ENCODE measurements around the gene PRSS22.
A peak's percentile ranks its signal among the peaks of the same experiment; 100 is the strongest.

PRSS22 gene

GRCh38 chr16:2879854-2880508 is 22.0 kb upstream of the PRSS22 start:
- FAIRE-seq = no peak

DNA sequence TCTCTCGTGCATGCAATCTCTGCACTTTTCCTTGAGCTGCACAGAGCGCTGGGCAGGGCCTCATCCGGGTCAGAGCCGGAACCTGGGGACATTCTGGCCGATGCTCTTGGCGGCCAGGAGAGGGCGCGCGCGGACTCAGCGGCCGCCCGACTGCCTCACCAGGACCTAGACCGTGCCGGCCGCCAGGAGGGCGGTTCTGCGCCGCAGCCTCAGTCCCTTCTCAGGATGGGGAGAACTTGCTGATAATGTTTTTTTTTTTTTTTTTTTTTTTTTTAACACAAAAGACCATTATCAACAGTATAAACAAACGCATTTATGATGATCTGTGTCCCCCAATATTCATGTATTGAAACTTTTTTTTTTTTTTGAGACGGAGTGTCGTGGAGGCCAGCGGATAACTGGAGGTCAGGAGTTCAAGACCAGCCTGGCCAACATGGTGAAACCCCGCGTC is 17.0 kb upstream of the PRSS22 start:
- peak; percentile 86 for FAIRE-seq

GRCh38 chr16:2874032-2874911 is 16.3 kb upstream of the PRSS22 start:
- FAIRE-seq = no peak

DNA sequence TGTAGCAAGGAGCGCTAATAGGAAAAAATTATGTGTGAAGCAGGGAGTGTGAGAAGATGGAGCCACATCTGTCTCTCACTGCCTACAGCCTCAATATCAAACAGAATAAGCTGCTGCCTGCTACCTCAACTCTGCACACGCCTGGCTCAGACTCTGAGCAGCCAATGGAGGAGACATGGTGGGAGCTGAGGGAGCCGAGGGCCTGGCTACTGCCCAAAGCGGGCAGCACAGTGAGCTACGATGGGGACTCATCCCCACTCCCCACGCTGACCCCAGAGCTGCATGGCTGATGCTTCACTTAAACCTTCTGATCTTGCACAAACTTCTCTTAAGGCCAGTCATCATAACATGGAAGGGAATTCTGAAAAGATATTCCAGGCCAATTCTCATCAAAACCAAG is 14.0 kb upstream of the PRSS22 start:
- FAIRE-seq = no peak

- peak; percentile 59 for FAIRE-seq
These were observed 10.2 kb upstream of the PRSS22 start for GRCh38 chr16:2867987-2868789.

DNA sequence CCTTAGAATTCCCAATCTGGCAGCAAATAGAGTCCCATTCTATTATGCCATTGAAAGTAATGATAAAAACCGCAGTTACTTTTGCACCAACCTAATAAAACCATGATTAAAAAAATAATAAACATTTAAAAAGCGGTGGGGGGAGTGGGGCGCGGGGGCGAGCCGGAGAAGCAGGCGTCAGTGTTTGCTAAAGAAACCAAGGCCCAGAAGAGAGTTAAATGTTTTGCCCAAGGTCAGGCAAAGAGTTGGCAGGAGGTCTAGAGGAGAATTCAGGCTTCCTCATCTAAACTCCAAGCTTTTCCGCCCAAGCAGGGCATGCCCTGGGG is 9.7 kb upstream of the PRSS22 start:
- FAIRE-seq = no peak

- FAIRE-seq = no peak
These were observed 8.5 kb upstream of the PRSS22 start for GRCh38 chr16:2866431-2866830.

GRCh38 chr16:2865651-2866050 is 7.7 kb upstream of the PRSS22 start:
- FAIRE-seq = no peak

- FAIRE-seq = no peak
These were observed 3.0 kb upstream of the PRSS22 start for GRCh38 chr16:2860826-2861567.

GRCh38 chr16:2859686-2860265 is 1.8 kb upstream of the PRSS22 start:
- no peak for FAIRE-seq

DNA sequence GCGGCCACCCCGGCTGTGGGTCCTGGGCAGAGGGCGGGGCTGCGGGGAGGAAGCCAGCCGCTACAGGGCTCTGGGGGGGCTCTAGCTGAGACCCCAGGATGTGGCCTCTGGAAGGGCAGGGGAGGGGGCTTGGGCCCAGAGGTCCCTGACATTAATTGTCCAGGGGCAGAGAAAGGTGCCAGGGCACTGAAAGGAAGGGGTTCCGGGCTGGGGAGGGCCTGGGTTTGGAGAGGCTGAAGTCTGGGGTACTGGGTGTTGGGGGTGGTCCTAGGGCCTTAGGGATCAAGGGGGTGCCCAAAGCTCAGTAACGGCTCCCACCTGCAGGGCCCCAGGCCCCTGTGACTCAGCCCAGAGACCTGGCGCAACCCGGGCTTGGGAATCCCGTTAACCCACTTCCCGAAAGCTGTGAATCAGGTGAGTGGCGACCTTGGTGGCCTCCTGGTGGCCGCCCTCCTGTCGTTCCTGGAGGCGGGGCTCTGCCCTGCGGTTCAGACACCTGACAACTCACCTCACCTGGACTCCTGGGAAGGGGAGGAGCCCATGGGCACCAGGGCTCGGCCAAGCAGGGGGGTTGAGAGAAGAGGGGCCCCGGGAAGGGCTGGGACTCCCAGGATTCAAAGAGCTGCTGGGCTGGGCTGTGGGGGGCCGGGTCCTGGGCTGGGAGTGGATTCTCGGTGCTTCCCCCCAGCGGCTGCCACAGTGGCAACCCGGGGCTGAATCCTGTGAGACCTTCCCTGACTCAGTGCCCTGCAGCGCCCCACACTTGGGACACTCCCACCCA is 465 bp upstream of the PRSS22 start:
- no peak for FAIRE-seq

GRCh38 chr16:2856686-2857450 is 1.1 kb downstream of the PRSS22 start:
- no peak for FAIRE-seq

DNA sequence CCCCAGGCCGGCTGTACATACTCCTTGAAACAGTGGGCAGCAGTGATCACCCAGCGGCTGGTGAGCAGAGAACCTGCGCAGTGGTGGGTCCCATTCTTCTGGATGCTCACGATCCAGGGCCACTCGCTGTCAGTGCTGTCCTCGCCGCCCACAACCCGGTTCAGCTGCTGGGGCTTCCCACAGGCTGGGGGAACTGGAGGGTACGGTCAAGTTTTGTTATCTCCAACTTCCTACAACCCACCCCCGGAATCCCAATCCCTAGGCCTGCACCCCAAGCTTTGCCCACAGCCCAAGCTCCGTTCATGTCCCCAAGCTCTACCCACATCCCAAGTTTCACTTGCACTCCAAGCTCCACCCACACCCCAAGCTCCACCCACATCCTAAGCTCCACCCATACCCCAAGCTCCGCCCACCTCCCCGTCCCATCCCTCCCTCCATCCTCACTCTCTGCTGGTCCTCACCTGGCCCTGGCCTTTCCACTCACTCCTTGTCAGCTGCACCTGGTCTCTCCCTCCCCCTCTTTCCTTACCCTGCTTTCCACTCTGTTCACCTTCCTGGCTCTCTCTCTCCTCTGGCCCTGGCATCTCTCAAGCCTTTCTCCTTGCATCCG is 1.8 kb downstream of the PRSS22 start:
- FAIRE-seq = no peak

DNA sequence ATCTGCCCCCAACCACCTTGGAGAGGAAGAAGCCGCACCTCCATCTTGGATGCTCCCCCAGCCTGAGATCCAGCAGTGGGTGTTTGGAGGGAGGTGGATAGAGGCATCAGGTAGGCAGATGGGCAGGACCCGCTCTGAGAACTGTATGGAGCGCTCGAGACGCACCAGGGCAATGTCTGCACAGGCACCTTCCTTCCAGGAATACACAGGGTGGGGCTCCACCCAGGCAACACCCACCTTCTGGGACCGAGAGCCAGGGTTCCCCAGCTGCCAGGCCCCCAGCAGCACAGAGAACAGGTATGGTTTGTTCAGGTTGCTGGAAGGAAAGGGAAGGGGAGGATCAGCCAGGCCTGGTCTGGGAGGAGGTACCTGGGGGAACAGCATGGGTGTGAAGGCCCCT is 2.4 kb downstream of the PRSS22 start:
- no peak for FAIRE-seq

GRCh38 chr16:2854700-2855309 is 3.2 kb downstream of the PRSS22 start:
- no peak for FAIRE-seq

DNA sequence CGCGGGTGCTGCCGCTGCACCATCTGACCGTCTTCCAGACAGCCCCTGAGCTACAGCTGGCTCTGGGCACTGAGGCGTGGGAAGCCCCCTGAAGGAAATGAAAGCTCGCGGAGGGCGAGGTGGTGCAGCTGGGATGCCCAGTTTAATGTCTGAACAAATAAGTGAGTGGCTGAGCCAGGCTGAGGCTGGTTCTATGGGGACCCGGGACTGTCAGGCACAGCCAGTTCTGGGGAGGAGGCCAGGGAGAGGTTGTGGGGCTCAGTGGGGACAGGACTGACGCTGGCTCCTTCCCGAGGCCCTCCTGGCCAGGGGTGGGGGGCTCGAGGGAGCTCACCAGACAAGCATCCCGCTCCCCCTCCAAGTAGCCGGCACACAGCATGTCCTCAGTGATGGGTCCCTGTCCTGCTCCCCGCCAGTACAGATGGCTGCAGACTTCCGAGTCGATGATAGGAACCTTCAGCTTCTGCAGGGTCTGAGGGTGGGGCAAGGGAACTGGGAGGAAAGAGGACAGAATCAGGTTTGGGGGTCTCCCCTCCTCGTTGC is 4.4 kb downstream of the PRSS22 start:
- no peak for FAIRE-seq

DNA sequence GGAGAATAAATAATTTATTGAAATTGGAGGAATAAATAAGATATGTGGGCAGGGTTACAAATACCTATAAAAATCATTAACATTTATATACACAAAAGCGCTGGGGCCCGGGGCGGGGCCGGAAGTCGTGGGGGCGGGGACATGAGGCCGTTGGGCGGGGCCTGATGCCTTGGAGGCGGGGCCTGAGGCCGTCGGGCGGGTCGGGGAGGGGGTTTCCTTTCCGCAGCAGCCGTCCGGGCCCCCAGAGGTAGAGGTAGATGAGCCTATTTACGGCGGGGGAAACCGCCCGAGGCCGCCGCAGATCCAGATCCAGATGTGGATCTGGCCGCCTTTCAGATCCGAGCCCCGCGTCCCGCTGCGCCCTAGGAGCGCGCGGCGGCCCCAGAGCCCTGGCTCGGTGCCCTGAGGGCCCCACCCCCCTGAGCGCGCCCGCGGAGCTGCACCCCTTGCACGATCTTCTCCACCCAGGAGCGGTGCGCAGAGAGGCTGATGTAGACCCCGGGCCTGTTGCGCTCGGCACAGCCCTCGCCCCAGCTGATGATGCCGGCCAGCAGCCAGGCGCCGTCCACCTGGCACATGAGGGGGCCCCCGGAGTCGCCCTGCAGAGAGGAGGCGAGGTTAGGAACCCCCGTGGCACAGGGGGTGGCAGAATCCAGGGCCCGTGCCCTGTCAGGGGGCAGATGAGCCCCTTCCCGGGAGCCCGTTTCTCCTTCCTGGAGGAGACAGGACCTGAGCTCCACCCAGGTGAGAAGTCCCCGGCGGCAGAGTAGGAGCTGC is 5.1 kb downstream of the PRSS22 start:
- FAIRE-seq = no peak

- FAIRE-seq = no peak
These were observed 5.8 kb downstream of the PRSS22 start for GRCh38 chr16:2852003-2852730.

Measured in A204.1 (cell line).